ENCODE results near the gene OR10V1.

DNA sequence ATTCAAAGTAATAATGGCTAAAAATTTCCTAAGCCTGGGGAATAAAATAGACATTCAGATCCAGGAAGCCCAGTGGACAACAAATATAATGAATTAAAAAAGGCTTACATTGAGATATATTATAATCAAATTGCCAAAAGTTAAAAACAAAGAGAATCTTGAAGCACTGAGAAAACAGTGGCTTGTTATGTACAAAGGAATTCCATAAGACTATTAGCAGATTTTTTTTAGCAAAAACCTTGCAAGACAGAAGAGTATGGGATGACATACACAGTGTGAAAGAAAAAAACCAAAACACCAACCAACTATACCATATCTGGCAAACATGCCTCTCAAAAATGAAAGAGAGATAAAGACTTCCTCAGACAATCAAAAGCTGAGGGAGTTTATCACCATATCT lies 20.7 kb downstream of the OR10V1 start:
- TF ChIP-seq POLR2A (IDR thresholded peaks at IDR 0.05) (no peak), POLR2AphosphoS5 (IDR thresholded peaks at IDR 0.05) (no peak)

All from transverse colon (tissue), 3 donors.